ENCODE data around the gene ARHGAP26. TPM values are rescaled to one million over a fixed set of nuclear protein-coding genes. Genes with fewer than 3 reads are reported as not detected.

The ARHGAP26 gene
- total RNA-seq, 1 experiment from 2014 or later, result 34.5 TPM

DNA sequence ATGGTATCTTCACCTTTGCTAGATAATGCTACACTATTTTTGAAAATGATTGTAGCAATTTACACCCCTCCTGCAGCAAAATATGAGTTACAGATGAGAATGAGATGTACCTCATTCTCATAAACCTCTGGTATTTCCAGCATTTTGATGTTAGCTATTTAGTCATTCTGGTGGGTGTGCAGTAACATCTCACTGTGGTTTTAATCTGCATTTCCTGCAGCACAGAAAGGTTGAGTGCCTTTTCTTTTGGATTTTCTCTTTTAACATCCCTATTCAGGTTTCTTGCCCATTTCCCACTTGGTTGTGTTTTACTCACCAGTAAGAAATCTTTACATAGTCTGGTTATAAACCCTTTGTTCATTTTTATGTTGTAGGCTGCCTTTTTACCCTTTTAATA, 427.1 kb downstream of the ARHGAP26 start (continued):
- TF ChIP-seq, protein P1, sequence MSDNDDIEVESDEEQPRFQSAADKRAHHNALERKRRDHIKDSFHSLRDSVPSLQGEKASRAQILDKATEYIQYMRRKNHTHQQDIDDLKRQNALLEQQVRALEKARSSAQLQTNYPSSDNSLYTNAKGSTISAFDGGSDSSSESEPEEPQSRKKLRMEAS (IDR thresholded peaks at IDR 0.05), result no peak
- TF ChIP-seq CBX3 (IDR thresholded peaks at IDR 0.05; ENCODE audit: low read depth), result no peak
- TF ChIP-seq, protein P2, sequence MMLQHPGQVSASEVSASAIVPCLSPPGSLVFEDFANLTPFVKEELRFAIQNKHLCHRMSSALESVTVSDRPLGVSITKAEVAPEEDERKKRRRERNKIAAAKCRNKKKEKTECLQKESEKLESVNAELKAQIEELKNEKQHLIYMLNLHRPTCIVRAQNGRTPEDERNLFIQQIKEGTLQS (IDR thresholded peaks at IDR 0.05), result no peak
- TF ChIP-seq RAD21 (IDR thresholded peaks at IDR 0.05; ENCODE audit: low read depth), result no peak
- TF ChIP-seq FOSL1 (IDR thresholded peaks at IDR 0.05; ENCODE audit: low read depth), result no peak
- TF ChIP-seq SRF (IDR thresholded peaks at IDR 0.05; ENCODE audit: low read depth), result no peak
- TF ChIP-seq TCF7L2 (IDR thresholded peaks at IDR 0.05; ENCODE audit: borderline replicate concordance, extremely low read depth, insufficient read depth, insufficient read length), result no peak
- TF ChIP-seq, protein P3, sequence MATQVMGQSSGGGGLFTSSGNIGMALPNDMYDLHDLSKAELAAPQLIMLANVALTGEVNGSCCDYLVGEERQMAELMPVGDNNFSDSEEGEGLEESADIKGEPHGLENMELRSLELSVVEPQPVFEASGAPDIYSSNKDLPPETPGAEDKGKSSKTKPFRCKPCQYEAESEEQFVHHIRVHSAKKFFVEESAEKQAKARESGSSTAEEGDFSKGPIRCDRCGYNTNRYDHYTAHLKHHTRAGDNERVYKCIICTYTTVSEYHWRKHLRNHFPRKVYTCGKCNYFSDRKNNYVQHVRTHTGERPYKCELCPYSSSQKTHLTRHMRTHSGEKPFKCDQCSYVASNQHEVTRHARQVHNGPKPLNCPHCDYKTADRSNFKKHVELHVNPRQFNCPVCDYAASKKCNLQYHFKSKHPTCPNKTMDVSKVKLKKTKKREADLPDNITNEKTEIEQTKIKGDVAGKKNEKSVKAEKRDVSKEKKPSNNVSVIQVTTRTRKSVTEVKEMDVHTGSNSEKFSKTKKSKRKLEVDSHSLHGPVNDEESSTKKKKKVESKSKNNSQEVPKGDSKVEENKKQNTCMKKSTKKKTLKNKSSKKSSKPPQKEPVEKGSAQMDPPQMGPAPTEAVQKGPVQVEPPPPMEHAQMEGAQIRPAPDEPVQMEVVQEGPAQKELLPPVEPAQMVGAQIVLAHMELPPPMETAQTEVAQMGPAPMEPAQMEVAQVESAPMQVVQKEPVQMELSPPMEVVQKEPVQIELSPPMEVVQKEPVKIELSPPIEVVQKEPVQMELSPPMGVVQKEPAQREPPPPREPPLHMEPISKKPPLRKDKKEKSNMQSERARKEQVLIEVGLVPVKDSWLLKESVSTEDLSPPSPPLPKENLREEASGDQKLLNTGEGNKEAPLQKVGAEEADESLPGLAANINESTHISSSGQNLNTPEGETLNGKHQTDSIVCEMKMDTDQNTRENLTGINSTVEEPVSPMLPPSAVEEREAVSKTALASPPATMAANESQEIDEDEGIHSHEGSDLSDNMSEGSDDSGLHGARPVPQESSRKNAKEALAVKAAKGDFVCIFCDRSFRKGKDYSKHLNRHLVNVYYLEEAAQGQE (IDR thresholded peaks at IDR 0.05; ENCODE audit: low read depth), result no peak

DNA sequence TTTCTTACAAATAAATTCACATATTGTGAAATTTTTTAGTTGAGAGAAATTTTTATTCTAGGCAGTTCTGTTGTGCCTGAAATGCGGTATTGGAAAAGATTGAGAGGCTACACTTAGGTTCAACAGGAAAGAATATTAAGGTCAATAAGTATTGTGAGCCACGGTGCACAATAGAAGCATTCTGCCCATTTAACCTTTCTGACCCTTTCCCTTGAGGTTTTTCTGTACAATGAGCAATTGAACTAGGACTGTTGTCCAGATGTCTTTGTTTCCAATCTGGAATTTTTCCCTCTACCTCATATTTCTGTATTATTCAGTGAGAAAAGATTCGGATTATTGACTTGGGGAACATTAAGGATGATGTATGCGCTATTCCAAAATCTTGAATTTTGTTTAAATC, 428.2 kb downstream of the ARHGAP26 start:
- H3K9ac ChIP-seq (ENCODE audit: low read length), result no peak overlapping the region
- H4K20me1 ChIP-seq (ENCODE audit: insufficient read depth), result no peaks in the 10 kb centered on the region
- H3K79me2 ChIP-seq (ENCODE audit: insufficient read depth, low read length), result no peaks in the 10 kb centered on the region
- POLR2A ChIA-PET, result no interaction called here
- no peaks in the 10 kb centered on the region for H3K9me3 ChIP-seq (ENCODE audit: control insufficient read depth in 1 of 2, insufficient read depth in 1 of 2, low read depth in 1 of 2, low read length in 2 of 2)
- H3K27me3 ChIP-seq (ENCODE audit: insufficient read depth, low read length), result no peaks in the 10 kb centered on the region
- TF ChIP-seq, protein P2 (IDR thresholded peaks at IDR 0.05), result no peak
- TF ChIP-seq POLR2A (IDR thresholded peaks at IDR 0.05; ENCODE audit: borderline replicate concordance, extremely low read depth, insufficient read depth, insufficient read length) (no peak), ELF1 (IDR thresholded peaks at IDR 0.05; ENCODE audit: borderline replicate concordance, low read depth) (no peak), EZH2 (IDR thresholded peaks at IDR 0.05) (no peak), CBX3 (IDR thresholded peaks at IDR 0.05; ENCODE audit: low read depth) (no peak), JUND (IDR thresholded peaks at IDR 0.05) (no peak), SIN3A (IDR thresholded peaks at IDR 0.05; ENCODE audit: low read depth) (no peak), FOSL1 (IDR thresholded peaks at IDR 0.05; ENCODE audit: low read depth) (no peak), ZNF274 (IDR thresholded peaks at IDR 0.05; ENCODE audit: low read depth, low read length) (no peak), RAD21 (IDR thresholded peaks at IDR 0.05; ENCODE audit: low read depth) (no peak), ZFX (IDR thresholded peaks at IDR 0.05) (no peak)
- H3K4me2 ChIP-seq (ENCODE audit: low read length), result no peak overlapping the region
- intact Hi-C loops (cut with micrococcal nuclease), result loop anchor here (5.0 kb wide), 1 partner anchor 489 kb away; no protein-coding TSS in a partner anchor
- H3K27ac ChIP-seq (ENCODE audit: low read depth, low read length), result no peak overlapping the region
- no peak for ATAC-seq
- no peaks in the 10 kb centered on the region for H3K9me2 ChIP-seq (ENCODE audit: insufficient read depth)
- peaks cover 2 to 8% of the 10 kb centered on the region in 2 experiments; a peak in 1 of 4 replicates for H3K4me1 ChIP-seq (ENCODE audit: control insufficient read depth in 1 of 2, insufficient read depth in 2 of 2, low read length in 2 of 2)
- no TSS peak for BruUV-seq (replicated peaks)
- H3K4me3 ChIP-seq (replicated peaks in 1 of 2; ENCODE audit: low read depth in 1 of 2, low read length in 2 of 2), result no peak overlapping the region
- H3K36me3 ChIP-seq (ENCODE audit: control insufficient read depth in 1 of 2, insufficient read depth in 2 of 2, low read length in 2 of 2), result no peaks in the 10 kb centered on the region
- no peak overlapping the region for H2AFZ ChIP-seq (ENCODE audit: low read depth, low read length, poor library complexity, severe bottlenecking)
- RAD21 ChIA-PET (ENCODE audit: low non-redundant PET in 1 of 2, low total read pairs in 2 of 2, uncharacterized antibody in 2 of 2, unreplicated experiment in 2 of 2), result no interaction called here
- CTCF ChIA-PET, result no interaction called here
- no peak for DNase-seq (ENCODE audit: low read depth, low spot score)
